A673 (cell line): Measurements from ENCODE around the gene OSBPL6. TPM values are rescaled to one million over a fixed set of nuclear protein-coding genes. Genes with fewer than 3 reads are reported as not detected.

Source experiments
- BruUV-seq: library from RNA; stranded (reverse); fragments of 400-500 nt; replicated peaks from 2 replicates; lab custom pipeline; 2021; lab: Mats Ljungman, UMichigan
- CTCF ChIA-PET: fragments of 300-600 bp; sonication (Branson Sonifier 250); formaldehyde crosslinking; loops from one replicate; lab custom pipeline; 2022; ENCODE audit warnings: antibody characterized with exemption; lab: Charles Lee
- POLR2A ChIA-PET: fragments of 300-600 bp; sonication (Branson Sonifier 250); formaldehyde crosslinking; loops from one replicate; lab custom pipeline; 2022; ENCODE audit warnings: antibody characterized with exemption; ENCODE audit not compliant: low non-redundant PET; lab: Charles Lee
- DNase-seq: peaks from one replicate; pipeline ENCODE4 v3.0.0-alpha.2; 2015; ENCODE audit warnings: low spot score
- H3K27ac ChIP-seq: fragments of 200-600 bp; sonication (generic); 2 replicates; pipeline ENCODE4 v1.5.1; 2016; ENCODE audit warnings: mixed run types, low read depth, mild to moderate bottlenecking, mixed read lengths, antibody characterized with exemption, low read length; ENCODE audit not compliant: poor library complexity, severe bottlenecking
- H3K27me3 ChIP-seq: fragments of 200-600 bp; sonication (generic); replicated peaks from 2 replicates; pipeline ENCODE4 v1.6.1; 2017; ENCODE audit warnings: mixed run types, low read depth, mild to moderate bottlenecking, mixed read lengths, antibody characterized with exemption, low read length; ENCODE audit not compliant: insufficient read depth, poor library complexity
- H3K36me3 ChIP-seq: fragments of 200-600 bp; sonication (generic); 2 replicates; pipeline ENCODE4 v1.6.1; 2016; ENCODE audit warnings: mixed run types, mild to moderate bottlenecking, mixed read lengths, antibody characterized with exemption, low read length; ENCODE audit not compliant: insufficient read depth, poor library complexity, severe bottlenecking
- H3K4me1 ChIP-seq: fragments of 200-600 bp; sonication (generic); 2 replicates; pipeline ENCODE4 v1.6.1; 2017; ENCODE audit warnings: mixed run types, mild to moderate bottlenecking, mixed read lengths, antibody characterized with exemption, low read length; ENCODE audit not compliant: insufficient read depth, poor library complexity, severe bottlenecking
- H3K4me3 ChIP-seq: fragments of 200-600 bp; sonication (generic); 2 replicates; pipeline ENCODE4 v1.5.1; 2016; ENCODE audit warnings: low read depth, mixed run types, mild to moderate bottlenecking, mixed read lengths, low read length; ENCODE audit not compliant: poor library complexity, severe bottlenecking
- H3K9me3 ChIP-seq: fragments of 200-600 bp; sonication (generic); 2 replicates; pipeline ENCODE4 v1.6.1; 2016; ENCODE audit warnings: mixed run types, low read depth, mild to moderate bottlenecking, mixed read lengths, antibody characterized with exemption, low read length; ENCODE audit not compliant: poor library complexity, severe bottlenecking
- CTCF ChIP-seq: fragments of 300-800, 200-600 bp; sonication (generic); conservative IDR thresholded peaks from 2 replicates; pipeline ENCODE4 v1.5.1; 2017; ENCODE audit warnings: low read depth, mild to moderate bottlenecking, antibody characterized with exemption, low read length, moderate library complexity, mixed read lengths
- EZH2 ChIP-seq: fragments of 200-600 bp; sonication (generic); IDR thresholded peaks from 2 replicates; pipeline ENCODE4 v1.6.1; 2017; ENCODE audit warnings: borderline replicate concordance, low read depth, mild to moderate bottlenecking, mixed read lengths, antibody characterized with exemption, low read length; ENCODE audit not compliant: poor library complexity, severe bottlenecking
- intact Hi-C: fragments of 100-400 bp; cut with micrococcal nuclease; formaldehyde crosslinking; loops from one replicate; pipeline ENCODE4 v1.10.0; 2022; ENCODE audit not compliant: unreplicated experiment
- total RNA-seq: library from RNA; stranded (reverse); gene quantifications from 2 replicates; pipeline ENCODE4 v1.2.3, GENCODE V29; 2021

OSBPL6 gene
- total RNA-seq, 1 experiment from 2014 or later, result 19.3 TPM

- Histone ChIP-seq H3K4me3 (no peak overlapping the region), H3K27me3 (no peaks in the 10 kb centered on the region), H3K36me3 (no peaks in the 10 kb centered on the region), H3K9me3 (no peaks in the 10 kb centered on the region), H3K27ac (no peak overlapping the region), H3K4me1 (peaks cover 24% of the 10 kb centered on the region)
- no peak for DNase-seq
- CTCF ChIA-PET, result no interaction called here
- POLR2A ChIA-PET, result no interaction called here
- no TSS peak for BruUV-seq
- intact Hi-C loops, result no loop called here
- TF ChIP-seq EZH2, result no peak
- TF ChIP-seq CTCF, result no peak
These were observed 74.1 kb downstream of the OSBPL6 start for GRCh38 chr2:178268435-178268834.

GRCh38 chr2:178269438-178270224 is 75.3 kb downstream of the OSBPL6 start:
- no peak overlapping the region for H3K27ac ChIP-seq
- H3K27me3 ChIP-seq, result no peaks in the 10 kb centered on the region
- peaks cover 28% of the 10 kb centered on the region for H3K4me1 ChIP-seq
- no peaks in the 10 kb centered on the region for H3K9me3 ChIP-seq
- BruUV-seq, result no TSS peak
- no peak for TF ChIP-seq EZH2
- TF ChIP-seq CTCF, result no peak
- no peak for DNase-seq
- POLR2A ChIA-PET, result no interaction called here
- CTCF ChIA-PET, result no interaction called here
- H3K36me3 ChIP-seq, result no peaks in the 10 kb centered on the region
- intact Hi-C loops, result no loop called here
- no peak overlapping the region for H3K4me3 ChIP-seq

- Histone ChIP-seq H3K27ac (no peak overlapping the region), H3K27me3 (no peaks in the 10 kb centered on the region), H3K4me1 (peaks cover 30% of the 10 kb centered on the region), H3K36me3 (no peaks in the 10 kb centered on the region), H3K9me3 (no peaks in the 10 kb centered on the region), H3K4me3 (no peak overlapping the region)
- DNase-seq, result no peak
- ChIA-PET CTCF (no interaction called here), POLR2A (no interaction called here)
- intact Hi-C loops, result no loop called here
- no TSS peak for BruUV-seq
- no peak for TF ChIP-seq EZH2
- no peak for TF ChIP-seq CTCF
These were observed 76.0 kb downstream of the OSBPL6 start for GRCh38 chr2:178270338-178270737.
